ENCODE measurements around the gene CDPF1.

CDPF1 gene

DNA sequence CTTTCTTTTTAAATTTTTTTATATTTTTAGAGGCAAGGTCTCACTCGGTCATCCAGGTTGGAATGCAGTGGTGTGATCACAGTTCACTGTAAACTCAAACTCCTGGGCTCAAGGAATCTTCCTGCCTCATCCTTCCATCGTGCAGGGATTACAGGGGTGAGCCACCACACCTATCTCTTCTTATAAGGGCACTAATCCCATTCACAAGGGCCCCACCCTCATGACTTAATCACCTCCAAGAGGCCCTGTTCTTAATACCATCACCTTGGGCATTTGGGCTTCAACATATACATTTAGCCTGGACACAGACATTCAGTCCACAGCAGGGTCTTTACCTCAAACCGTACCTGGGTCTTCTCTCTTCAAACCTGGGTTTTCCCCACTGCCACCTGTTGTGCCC is 42.1 kb upstream of the CDPF1 start:
- H3K4me1 ChIP-seq (ENCODE audit: low read depth, poor library complexity, severe bottlenecking), result peaks cover 31% of the 10 kb centered on the region
- no peaks in the 10 kb centered on the region for H4K20me1 ChIP-seq (ENCODE audit: insufficient read depth)
- H3K27me3 ChIP-seq (ENCODE audit: insufficient read depth, low read depth), result no peaks in the 10 kb centered on the region
- no peak overlapping the region for H2AFZ ChIP-seq (ENCODE audit: low read depth)
- H3K9ac ChIP-seq, result no peak overlapping the region
- no peaks in the 10 kb centered on the region for H3K36me3 ChIP-seq (ENCODE audit: insufficient read depth)
- no peak overlapping the region for H3K4me3 ChIP-seq (IDR thresholded peaks at IDR 0.05; ENCODE audit: insufficient read depth, low read depth, low read length)
- no peak for TF ChIP-seq CTCF (conservative IDR thresholded peaks at IDR 0.05; ENCODE audit: low read depth, low read length)
- H3K79me2 ChIP-seq (ENCODE audit: insufficient read depth, low read depth), result peaks cover 2% of the 10 kb centered on the region; the same call in 1 of the 2 replicates
- H3K4me2 ChIP-seq, result no peak overlapping the region
- H3K27ac ChIP-seq, result no peak overlapping the region

DNA sequence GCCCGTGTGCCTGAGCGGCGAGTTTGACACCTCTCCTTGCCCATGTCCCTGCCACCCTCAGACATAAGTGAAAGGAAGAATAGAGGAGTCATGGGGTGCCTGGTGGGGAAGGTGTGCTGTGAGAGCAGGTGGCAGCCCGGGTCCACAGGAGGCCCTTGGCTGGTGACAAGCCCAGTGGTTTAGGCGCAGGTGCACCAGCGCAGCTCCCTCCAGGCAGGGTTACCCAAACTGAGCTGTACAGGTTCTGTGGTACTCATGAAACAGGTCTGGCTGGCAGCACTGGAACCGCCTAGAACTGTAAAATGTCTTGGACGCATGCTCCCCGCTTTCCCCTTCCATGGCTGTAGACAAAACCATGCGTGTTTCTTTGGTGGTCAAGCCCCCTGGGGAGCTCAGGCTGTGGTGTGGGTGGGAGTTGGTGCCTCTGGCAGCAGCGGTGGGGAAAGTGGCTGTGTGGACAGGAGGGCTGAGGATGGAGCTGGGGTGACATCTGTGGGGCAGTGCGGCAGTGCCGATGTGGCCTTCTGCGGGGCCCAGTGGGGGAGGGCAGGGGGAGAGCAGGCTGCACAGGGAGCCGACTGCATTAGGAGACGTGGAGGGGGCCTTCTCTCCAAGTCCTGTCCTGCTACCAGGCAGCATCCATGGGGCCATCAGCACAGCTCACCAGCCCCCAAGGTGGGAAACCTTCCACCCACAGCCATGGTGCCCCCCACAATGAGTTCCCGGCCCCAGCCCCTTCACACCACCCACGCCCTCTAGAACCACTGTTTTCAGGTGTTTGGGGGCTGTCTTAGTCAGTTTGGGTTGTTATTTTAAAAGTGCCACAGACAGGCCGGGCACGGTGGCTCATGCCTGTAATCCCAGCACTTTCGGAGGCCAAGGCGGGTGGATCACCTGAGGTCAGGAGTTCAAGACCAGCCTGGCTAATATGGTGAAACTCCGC is 41.0 kb upstream of the CDPF1 start:
- Histone ChIP-seq H3K36me3 (ENCODE audit: insufficient read depth) (no peaks in the 10 kb centered on the region), H3K27me3 (ENCODE audit: insufficient read depth, low read depth) (no peaks in the 10 kb centered on the region), H3K79me2 (ENCODE audit: insufficient read depth, low read depth) (no peaks in the 10 kb centered on the region), H3K4me2 (no peak overlapping the region), H3K27ac (no peak overlapping the region), H3K4me3 (IDR thresholded peaks at IDR 0.05; ENCODE audit: insufficient read depth, low read depth, low read length) (no peak overlapping the region), H2AFZ (ENCODE audit: low read depth) (no peak overlapping the region), H3K4me1 (ENCODE audit: low read depth, poor library complexity, severe bottlenecking) (peaks cover 31% of the 10 kb centered on the region), H4K20me1 (ENCODE audit: insufficient read depth) (no peaks in the 10 kb centered on the region), H3K9ac (no peak overlapping the region)
- TF ChIP-seq CTCF (conservative IDR thresholded peaks at IDR 0.05; ENCODE audit: low read depth, low read length), result no peak

DNA sequence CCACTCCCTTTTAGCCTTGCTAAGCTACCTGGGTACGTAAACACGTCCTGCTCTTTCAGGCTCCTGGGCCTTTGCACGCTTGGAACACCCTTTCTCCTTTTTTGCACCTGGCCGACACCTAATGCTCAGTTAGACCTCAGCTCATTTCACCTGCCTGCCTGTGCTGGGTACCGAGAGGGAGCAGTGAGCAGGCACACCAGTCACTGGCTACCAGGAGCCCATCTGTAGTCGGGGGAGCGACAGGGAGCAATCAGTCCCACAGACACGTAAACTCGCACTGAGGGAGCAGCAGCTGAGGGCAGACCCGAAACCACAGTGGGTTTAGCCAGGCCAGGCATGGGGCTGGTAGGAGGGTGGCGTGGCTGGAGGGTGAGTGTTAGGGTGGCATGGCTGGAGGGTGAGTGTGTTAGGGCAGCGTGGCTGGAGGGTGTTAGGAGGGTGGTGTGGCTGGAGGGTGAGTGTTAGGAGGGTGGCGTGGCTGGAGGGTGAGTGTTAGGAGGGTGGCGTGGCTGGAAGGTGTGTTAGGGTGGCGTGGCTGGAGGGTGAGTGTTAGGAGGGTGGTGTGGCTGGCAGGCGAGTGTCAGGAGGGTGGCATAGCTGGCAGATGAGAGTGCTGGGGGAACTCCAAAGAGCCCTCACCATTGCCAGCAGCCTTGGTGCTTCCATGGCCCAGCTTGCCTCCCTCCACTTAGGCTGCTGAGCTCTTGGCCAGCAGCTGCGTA is 40.2 kb upstream of the CDPF1 start:
- Histone ChIP-seq H3K27me3 (ENCODE audit: insufficient read depth, low read depth) (no peaks in the 10 kb centered on the region), H3K4me1 (ENCODE audit: low read depth, poor library complexity, severe bottlenecking) (peaks cover 24% of the 10 kb centered on the region), H3K9ac (no peak overlapping the region), H2AFZ (ENCODE audit: low read depth) (no peak overlapping the region), H3K4me3 (IDR thresholded peaks at IDR 0.05; ENCODE audit: insufficient read depth, low read depth, low read length) (no peak overlapping the region), H3K36me3 (ENCODE audit: insufficient read depth) (no peaks in the 10 kb centered on the region), H3K27ac (no peak overlapping the region), H3K4me2 (no peak overlapping the region), H4K20me1 (ENCODE audit: insufficient read depth) (no peaks in the 10 kb centered on the region), H3K79me2 (ENCODE audit: insufficient read depth, low read depth) (no peaks in the 10 kb centered on the region)
- TF ChIP-seq CTCF (conservative IDR thresholded peaks at IDR 0.05; ENCODE audit: low read depth, low read length), result no peak

- Histone ChIP-seq H3K79me2 (ENCODE audit: insufficient read depth, low read depth) (no peaks in the 10 kb centered on the region), H3K36me3 (ENCODE audit: insufficient read depth) (no peaks in the 10 kb centered on the region), H3K4me3 (IDR thresholded peaks at IDR 0.05; ENCODE audit: insufficient read depth, low read depth, low read length) (no peak overlapping the region), H3K27me3 (ENCODE audit: insufficient read depth, low read depth) (no peaks in the 10 kb centered on the region), H3K4me1 (ENCODE audit: low read depth, poor library complexity, severe bottlenecking) (peaks cover 17% of the 10 kb centered on the region), H3K27ac (no peak overlapping the region), H2AFZ (ENCODE audit: low read depth) (no peak overlapping the region), H3K9ac (no peak overlapping the region), H3K4me2 (no peak overlapping the region), H4K20me1 (ENCODE audit: insufficient read depth) (no peaks in the 10 kb centered on the region)
- no peak for TF ChIP-seq CTCF (conservative IDR thresholded peaks at IDR 0.05; ENCODE audit: low read depth, low read length)
Measured at GRCh38 chr22:46289244-46289891, 39.3 kb upstream of the CDPF1 start.

Measured in KMS-11 (cell line).